Spleen (tissue), 11 donors: ENCODE results near the gene SMARCE1. TPM values are rescaled to one million over a fixed set of nuclear protein-coding genes. Genes with fewer than 3 reads are reported as not detected.

ENCODE experiments used
- DNase-seq: peaks from one replicate; pipeline ENCODE4 v3.0.0-alpha.2; 2020
- H3K27ac ChIP-seq, 8 donors: fragments of 200-600 bp; sonication (generic) in 7 of 8; 1 replicate in 4 of 8; 2 replicates in 4 of 8; pipeline versions ENCODE4 v1.5.0 to v1.8.0; 2016 to 2021; ENCODE audit warnings: inconsistent platforms in 4 of 8, mild to moderate bottlenecking in 4 of 8, moderate library complexity in 1 of 8
- H3K27me3 ChIP-seq, 7 donors: fragments of 200-600 bp; sonication (generic) in 6 of 7; replicated peaks in 1 of 7; 1 replicate in 4 of 7; 2 replicates in 3 of 7; pipeline versions ENCODE4 v1.5.0 to v1.8.0; 2016 to 2021; ENCODE audit warnings: inconsistent platforms in 3 of 7, mild to moderate bottlenecking in 1 of 7
- H3K36me3 ChIP-seq, 6 donors: fragments of 200-600 bp; sonication (generic) in 5 of 6; 1 replicate in 4 of 6; 2 replicates in 2 of 6; pipeline versions ENCODE4 v1.5.0 to v1.8.0; 2016 to 2021; ENCODE audit warnings: inconsistent platforms in 2 of 6
- H3K4me1 ChIP-seq, 6 donors: fragments of 200-600 bp; sonication (generic) in 5 of 6; 1 replicate in 3 of 6; 2 replicates in 3 of 6; pipeline versions ENCODE4 v1.5.0 to v1.8.0; 2016 to 2021; ENCODE audit warnings: inconsistent platforms in 3 of 6
- H3K4me3 ChIP-seq, 8 donors: fragments of 200-600 bp; sonication (generic) in 7 of 8; 1 replicate in 4 of 8; 2 replicates in 4 of 8; pipeline versions ENCODE4 v1.5.0 to v1.8.0; 2016 to 2021; ENCODE audit warnings: inconsistent platforms in 4 of 8, mild to moderate bottlenecking in 4 of 8, moderate library complexity in 2 of 8
- H3K9me3 ChIP-seq, 8 donors: fragments of 200-600 bp; sonication (generic) in 7 of 8; 1 replicate in 4 of 8; 2 replicates in 4 of 8; pipeline versions ENCODE4 v1.5.0 to v1.8.0; 2016 to 2021; ENCODE audit warnings: inconsistent platforms in 4 of 8
- CTCF ChIP-seq, 11 experiments: fragments of 200-600 bp in 7 of 11; fragments of 450-650 bp in 4 of 11; sonication (generic) in 4 of 11; IDR thresholded peaks in 8 of 11; conservative IDR thresholded peaks in 3 of 11; 1 replicate in 7 of 11; 2 replicates in 4 of 11; pipeline versions ENCODE4 v1.4.0 to v1.8.0; 2016 to 2021; ENCODE audit warnings: antibody characterized with exemption in 11 of 11, inconsistent platforms in 4 of 11, mild to moderate bottlenecking in 1 of 11
- POLR2A ChIP-seq, 3 donors: fragments of 450-650 bp; IDR thresholded peaks; one replicate each; pipeline ENCODE4 v1.5.1; 2017; ENCODE audit warnings: antibody characterized with exemption in 3 of 3, mild to moderate bottlenecking in 1 of 3
- POLR2AphosphoS5 ChIP-seq, 3 donors: sonication (generic); formaldehyde crosslinking; IDR thresholded peaks; one replicate each; pipeline ENCODE4 v1.5.1; 2017; ENCODE audit warnings: antibody characterized with exemption in 3 of 3
- WGBS, 5 donors: extraction: QIAGEN DNeasy Blood & Tissue Kit in 3 of 5; methylation state at CpG; one replicate each; pipeline versions ENCODE4 v1.1.5 to v1.1.7; 2013 to 2018; 5-methylcytosine and 5-hydroxymethylcytosine counted together
- intact Hi-C: fragments of 100-400 bp; cut with DNase I; formaldehyde crosslinking; loops from one replicate; pipeline ENCODE4 v1.15.0; 2023; ENCODE audit warnings: low total_unique reads
- polyA plus RNA-seq, 3 donors: library from polyadenylated mRNA; stranded (reverse); fragments of 200-250 nt; gene quantifications; one replicate each; pipeline ENCODE4 v1.2.1, GENCODE V29; 2013
- total RNA-seq, 7 donors: library from RNA; depleted of rRNA in 3 of 7; stranded (reverse); fragments of >200 nt in 3 of 7; fragmentation: NEBNext Ultra II Directional in 4 of 7; extraction: Animal tissue kit (Norgen Biotek cat#: 25700) in 4 of 7; gene quantifications; one replicate each; pipeline versions ENCODE4 v1.1.0 to v1.2.1, GENCODE V29; 2016 to 2021
- donor health status: healthy with polysubstance abuse.
- donor health status: DM: no; HTN: no; CAD: no; lungs with moderate emphysema.
- donor health status: DM: no; HTN: no; CAD: no.
- donor health status: Bipolar disorder and iron deficiency.
- donor health status: healthy.
- donor health status: DM: no; HTN: no; CAD: no.
- donor health status: DM: yes; HTN: yes; CAD: no.

Gene SMARCE1
- total and polyA plus RNA-seq, 10 donors, result 74.2 to 126 (median 89.4) TPM

- Histone ChIP-seq H3K4me1 (peaks cover 0 to 3% (median 0%) of the 10 kb centered on the region in 6 donors), H3K27ac (no peak overlapping the region), H3K27me3 (peaks cover 0 to 44% (median 0%) of the 10 kb centered on the region in 7 donors), H3K4me3 (no peak overlapping the region), H3K36me3 (no peaks in the 10 kb centered on the region), H3K9me3 (no peaks in the 10 kb centered on the region)
- no peak for DNase-seq
- intact Hi-C loops, result no loop called here
- TF ChIP-seq CTCF (IDR thresholded peaks at IDR 0.05 in 8 of 11, conservative IDR thresholded peaks at IDR 0.05 in 3 of 11) (no peak), POLR2AphosphoS5 (IDR thresholded peaks at IDR 0.05) (no peak)
- WGBS, 5 donors, result 71 to 86% (median 81%) methylated on average over 4 of the region's 4 CpGs
Observed at GRCh38 chr17:40675905-40676304, 28.3 kb upstream of the SMARCE1 start.

GRCh38 chr17:40672654-40673053 is 25.0 kb upstream of the SMARCE1 start:
- H3K4me3 ChIP-seq, result no peak overlapping the region
- peaks cover 0 to 22% (median 0%) of the 10 kb centered on the region in 7 donors for H3K27me3 ChIP-seq
- H3K36me3 ChIP-seq, result no peaks in the 10 kb centered on the region
- 82 to 88% (median 86%) methylated on average over 2 of the region's 2 CpGs for WGBS, 5 donors
- no peaks in the 10 kb centered on the region for H3K9me3 ChIP-seq
- DNase-seq, result no peak
- H3K27ac ChIP-seq, result no peak overlapping the region
- intact Hi-C loops, result no loop called here
- TF ChIP-seq CTCF (IDR thresholded peaks at IDR 0.05 in 8 of 11, conservative IDR thresholded peaks at IDR 0.05 in 3 of 11) (no peak), POLR2A (IDR thresholded peaks at IDR 0.05) (no peak), POLR2AphosphoS5 (IDR thresholded peaks at IDR 0.05) (no peak)
- H3K4me1 ChIP-seq, result peaks cover 0 to 3% (median 0%) of the 10 kb centered on the region in 6 donors

GRCh38 chr17:40671282-40671681 is 23.7 kb upstream of the SMARCE1 start:
- no peak overlapping the region for H3K27ac ChIP-seq
- DNase-seq, result no peak
- TF ChIP-seq POLR2AphosphoS5 (IDR thresholded peaks at IDR 0.05), result no peak
- TF ChIP-seq CTCF (IDR thresholded peaks at IDR 0.05 in 8 of 11, conservative IDR thresholded peaks at IDR 0.05 in 3 of 11), result no peak
- no peak for TF ChIP-seq POLR2A (IDR thresholded peaks at IDR 0.05)
- intact Hi-C loops, result no loop called here
- 39 to 51% (median 47%) methylated on average over 4 of the region's 4 CpGs for WGBS, 5 donors
- no peaks in the 10 kb centered on the region for H3K9me3 ChIP-seq
- peaks cover 0 to 3% (median 0%) of the 10 kb centered on the region in 6 donors for H3K4me1 ChIP-seq
- peaks cover 0 to 15% (median 0%) of the 10 kb centered on the region in 7 donors for H3K27me3 ChIP-seq
- no peaks in the 10 kb centered on the region for H3K36me3 ChIP-seq
- no peak overlapping the region for H3K4me3 ChIP-seq

- no peak overlapping the region for H3K27ac ChIP-seq
- intact Hi-C loops, result no loop called here
- no peaks in the 10 kb centered on the region for H3K9me3 ChIP-seq
Observed at GRCh38 chr17:40666331-40666730, 18.7 kb upstream of the SMARCE1 start.

More at GRCh38 chr17:40666331-40666730, 18.7 kb upstream of the SMARCE1 start:
- DNase-seq, result no peak
- H3K4me3 ChIP-seq, result no peak overlapping the region
- TF ChIP-seq POLR2AphosphoS5 (IDR thresholded peaks at IDR 0.05) (no peak), CTCF (IDR thresholded peaks at IDR 0.05 in 8 of 11, conservative IDR thresholded peaks at IDR 0.05 in 3 of 11) (no peak), POLR2A (IDR thresholded peaks at IDR 0.05) (no peak)
- peaks cover 0 to 7% (median 0%) of the 10 kb centered on the region in 6 donors for H3K4me1 ChIP-seq
- H3K27me3 ChIP-seq, result peaks cover 0 to 30% (median 17%) of the 10 kb centered on the region in 7 donors
- no peaks in the 10 kb centered on the region for H3K36me3 ChIP-seq
